Lower leg skin (tissue), 4 donors: ENCODE measurements around the gene TRPM1. TPM values are rescaled to one million over a fixed set of nuclear protein-coding genes. Genes with fewer than 3 reads are reported as not detected.

Experiments
- DNase-seq, 2 donors: peaks; one replicate each; pipeline ENCODE4 v3.0.0-alpha.2; 2019; ENCODE audit warnings: low spot score in 2 of 2
- H3K4me3 ChIP-seq: fragments of 200-600 bp; sonication (generic); 2 replicates; pipeline ENCODE4 v1.5.1; 2017; ENCODE audit warnings: mild to moderate bottlenecking, low read depth; ENCODE audit not compliant: poor library complexity, severe bottlenecking
- POLR2A ChIP-seq, 2 donors: fragments of 450-650 bp; IDR thresholded peaks; one replicate each; pipeline ENCODE4 v1.6.1; 2016 to 2017; ENCODE audit warnings: antibody characterized with exemption in 2 of 2, mild to moderate bottlenecking in 1 of 2, moderate library complexity in 1 of 2
- WGBS, 2 donors: methylation state at CpG; one replicate each; pipeline ENCODE4 v1.1.5; 2018; 5-methylcytosine and 5-hydroxymethylcytosine counted together
- intact Hi-C: fragments of 100-400 bp; cut with DNase I; formaldehyde crosslinking; loops from one replicate; pipeline ENCODE4 v1.15.0; 2023; ENCODE audit warnings: low total_unique reads
- total RNA-seq, 4 donors: library from RNA; depleted of rRNA; stranded (reverse); fragments of >200 nt; gene quantifications; one replicate each; pipeline ENCODE4 v1.1.0, GENCODE V29; 2016
- TF ChIP-seq, protein P1 (sequence below), 3 donors: fragments of 450-650 bp; IDR thresholded peaks; one replicate each; pipeline ENCODE4 v1.5.1; 2016; ENCODE audit warnings: antibody characterized with exemption in 3 of 3, mild to moderate bottlenecking in 3 of 3, moderate library complexity in 2 of 3

The TRPM1 gene
- total RNA-seq, 4 donors from 2014 or later = 1.3 to 18.3 (median 8.3) TPM

DNA sequence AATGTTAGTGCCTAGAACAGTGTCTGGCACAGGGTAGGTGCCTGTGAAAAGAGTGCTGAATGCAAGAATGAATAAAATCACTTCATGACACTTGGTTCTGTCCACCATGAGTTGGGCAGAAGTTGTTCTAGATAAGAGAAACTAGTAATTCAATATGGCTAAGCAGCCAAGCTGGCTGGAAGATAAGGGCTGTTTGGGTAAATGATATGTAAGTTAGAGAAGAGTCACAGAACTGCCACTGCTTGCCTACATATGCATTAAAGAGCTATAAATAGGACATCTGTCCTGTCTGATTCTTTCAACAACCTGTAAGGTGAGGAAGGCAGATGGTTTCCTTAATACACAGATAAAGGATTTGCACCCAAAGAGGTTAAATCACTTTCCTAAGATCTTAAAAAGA lies 123.2 kb downstream of the TRPM1 start:
- intact Hi-C loops = no loop called here
- no peak overlapping the region for H3K4me3 ChIP-seq
- no peak for DNase-seq
- TF ChIP-seq POLR2A (IDR thresholded peaks at IDR 0.05) = no peak
- TF ChIP-seq, protein P1, sequence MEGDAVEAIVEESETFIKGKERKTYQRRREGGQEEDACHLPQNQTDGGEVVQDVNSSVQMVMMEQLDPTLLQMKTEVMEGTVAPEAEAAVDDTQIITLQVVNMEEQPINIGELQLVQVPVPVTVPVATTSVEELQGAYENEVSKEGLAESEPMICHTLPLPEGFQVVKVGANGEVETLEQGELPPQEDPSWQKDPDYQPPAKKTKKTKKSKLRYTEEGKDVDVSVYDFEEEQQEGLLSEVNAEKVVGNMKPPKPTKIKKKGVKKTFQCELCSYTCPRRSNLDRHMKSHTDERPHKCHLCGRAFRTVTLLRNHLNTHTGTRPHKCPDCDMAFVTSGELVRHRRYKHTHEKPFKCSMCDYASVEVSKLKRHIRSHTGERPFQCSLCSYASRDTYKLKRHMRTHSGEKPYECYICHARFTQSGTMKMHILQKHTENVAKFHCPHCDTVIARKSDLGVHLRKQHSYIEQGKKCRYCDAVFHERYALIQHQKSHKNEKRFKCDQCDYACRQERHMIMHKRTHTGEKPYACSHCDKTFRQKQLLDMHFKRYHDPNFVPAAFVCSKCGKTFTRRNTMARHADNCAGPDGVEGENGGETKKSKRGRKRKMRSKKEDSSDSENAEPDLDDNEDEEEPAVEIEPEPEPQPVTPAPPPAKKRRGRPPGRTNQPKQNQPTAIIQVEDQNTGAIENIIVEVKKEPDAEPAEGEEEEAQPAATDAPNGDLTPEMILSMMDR (IDR thresholded peaks at IDR 0.05) = no peak

DNA sequence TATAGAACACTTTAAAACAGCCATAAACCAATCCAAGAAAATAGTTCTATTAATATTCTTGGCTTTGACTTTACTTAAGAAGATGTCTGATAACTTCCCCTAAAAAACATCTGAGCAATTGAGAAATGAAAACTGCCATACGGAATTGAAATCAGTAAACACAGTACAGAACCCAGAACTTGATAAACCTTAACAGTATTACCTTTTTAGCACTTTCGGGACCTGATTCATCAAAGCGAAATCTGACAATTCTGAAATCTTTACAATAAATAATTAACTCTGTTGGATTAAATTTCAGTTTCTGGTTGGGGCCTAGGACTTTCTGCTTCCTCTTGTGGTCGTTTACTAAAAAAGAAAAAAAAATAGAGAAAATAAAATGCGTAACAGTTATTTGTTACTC lies 127.4 kb downstream of the TRPM1 start:
- intact Hi-C loops = no loop called here
- WGBS, 2 donors = 80 to 86% methylated on average over 5 of the region's 5 CpGs
- no peak for DNase-seq

DNA sequence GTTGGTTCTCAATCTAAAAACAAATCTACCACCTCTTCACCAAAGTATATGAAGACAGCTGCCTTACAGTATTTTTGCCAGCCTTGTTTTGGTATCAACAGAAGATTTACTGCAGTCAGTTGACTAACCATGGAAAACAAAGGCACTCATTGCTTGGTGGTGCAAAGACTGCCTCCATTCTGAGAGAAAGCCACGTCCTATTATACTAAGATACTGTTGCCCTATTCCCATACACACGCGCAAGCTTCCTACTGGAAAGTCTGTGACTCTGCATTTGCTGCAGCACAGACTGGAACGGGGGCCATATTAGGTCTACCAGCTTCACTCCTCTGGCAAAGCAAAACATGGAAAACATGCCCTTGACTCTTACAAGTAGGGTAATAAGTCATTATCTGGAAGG lies 128.1 kb downstream of the TRPM1 start:
- intact Hi-C loops = no loop called here

More for the DNA sequence above, 127.4 kb downstream of the TRPM1 start:
- TF ChIP-seq, protein P1 (IDR thresholded peaks at IDR 0.05) = no peak
- TF ChIP-seq POLR2A (IDR thresholded peaks at IDR 0.05) = no peak
- H3K4me3 ChIP-seq = no peak overlapping the region

DNA sequence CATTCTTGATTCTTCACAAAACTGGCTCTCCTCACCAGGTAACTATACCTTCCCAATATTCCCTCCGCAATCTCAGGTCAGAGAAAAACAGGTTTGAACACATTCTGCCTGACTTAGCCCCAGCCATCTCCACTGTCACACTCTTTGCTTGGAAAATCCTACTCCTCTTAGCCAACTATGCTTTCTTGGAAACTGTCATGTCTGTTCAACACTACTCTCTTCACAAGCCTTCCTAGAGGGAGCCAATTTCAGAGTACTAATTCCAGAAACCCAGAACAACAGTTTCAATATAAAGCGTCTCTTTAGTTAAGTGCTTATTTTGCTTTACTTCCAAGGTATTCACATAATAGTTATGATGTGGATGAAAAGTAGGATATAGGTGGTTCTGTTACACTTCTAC lies 131.8 kb downstream of the TRPM1 start:
- intact Hi-C loops = no loop called here
- H3K4me3 ChIP-seq = no peak overlapping the region
- DNase-seq = no peak
- 65 to 66% methylated on average over 2 of the region's 2 CpGs for WGBS, 2 donors
- TF ChIP-seq, protein P1 (IDR thresholded peaks at IDR 0.05) = no peak
- no peak for TF ChIP-seq POLR2A (IDR thresholded peaks at IDR 0.05)

More for the DNA sequence above, 128.1 kb downstream of the TRPM1 start:
- TF ChIP-seq, protein P1 (IDR thresholded peaks at IDR 0.05) = no peak
- no peak for TF ChIP-seq POLR2A (IDR thresholded peaks at IDR 0.05)
- WGBS, 2 donors = 91% methylated on average over 4 of the region's 4 CpGs
- H3K4me3 ChIP-seq = no peak overlapping the region
- no peak for DNase-seq

DNA sequence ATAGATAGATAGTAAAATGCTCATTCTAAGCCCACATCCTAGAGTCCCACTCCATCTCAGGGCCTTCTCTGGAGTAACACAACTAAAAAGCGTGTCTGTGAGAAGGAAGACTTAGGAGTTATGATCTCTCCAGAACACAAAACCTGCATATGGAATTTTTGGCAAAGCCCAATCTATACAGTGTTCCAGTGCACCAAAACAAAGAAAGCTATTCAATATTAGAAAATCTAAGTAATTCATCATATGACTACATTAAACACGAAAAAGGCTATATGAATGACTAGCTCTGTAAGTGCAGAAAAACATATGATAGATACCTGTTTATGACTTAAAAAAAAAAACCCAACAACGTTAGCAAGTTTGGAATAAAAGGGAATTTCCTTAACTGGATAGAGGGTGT lies 137.8 kb downstream of the TRPM1 start:
- no peak overlapping the region for H3K4me3 ChIP-seq
- TF ChIP-seq, protein P1 (IDR thresholded peaks at IDR 0.05) = no peak
- TF ChIP-seq POLR2A (IDR thresholded peaks at IDR 0.05) = no peak
- intact Hi-C loops = no loop called here
- no peak for DNase-seq
- WGBS, 2 donors = 70 to 73% methylated on average over 3 of the region's 3 CpGs

DNA sequence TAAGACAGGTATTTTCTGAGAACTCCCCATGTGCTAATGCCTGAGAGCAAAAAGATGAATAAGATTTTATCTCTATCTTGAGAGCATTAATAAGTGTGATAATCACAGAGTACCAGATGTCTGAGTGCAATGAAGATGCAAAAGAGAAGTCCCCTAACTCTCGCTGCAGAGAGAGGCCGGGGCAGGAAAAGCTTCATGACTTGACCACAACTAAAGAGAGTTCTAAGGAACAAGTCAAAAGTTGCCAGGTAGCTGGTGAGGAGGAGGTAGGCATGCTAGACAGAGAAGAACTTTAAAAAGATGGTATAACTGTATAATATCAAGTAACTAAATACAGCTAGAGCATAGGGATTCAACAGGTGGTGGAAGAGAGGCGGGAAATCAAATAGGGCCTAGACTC lies 138.9 kb downstream of the TRPM1 start:
- intact Hi-C loops = no loop called here
- TF ChIP-seq, protein P1 (IDR thresholded peaks at IDR 0.05) = no peak
- no peak for TF ChIP-seq POLR2A (IDR thresholded peaks at IDR 0.05)
- no peak for DNase-seq
- WGBS, 2 donors = 74 to 86% methylated on average over 3 of the region's 3 CpGs
- no peak overlapping the region for H3K4me3 ChIP-seq
